ENCODE data around the gene MYCN.

- TF ChIP-seq USF1 (IDR thresholded peaks at IDR 0.05) = no peak
- no peak for TF ChIP-seq CEBPB (IDR thresholded peaks at IDR 0.05)
These were observed 14.5 kb upstream of the MYCN start for GRCh38 chr2:15925819-15926218.

Measured in Ishikawa (cell line).